ENCODE results near the gene MAPK4. TPM values are rescaled to one million over a fixed set of nuclear protein-coding genes. Genes with fewer than 3 reads are reported as not detected.

The MAPK4 gene
- total RNA-seq, 1 experiment from 2014 or later: not detected

DNA sequence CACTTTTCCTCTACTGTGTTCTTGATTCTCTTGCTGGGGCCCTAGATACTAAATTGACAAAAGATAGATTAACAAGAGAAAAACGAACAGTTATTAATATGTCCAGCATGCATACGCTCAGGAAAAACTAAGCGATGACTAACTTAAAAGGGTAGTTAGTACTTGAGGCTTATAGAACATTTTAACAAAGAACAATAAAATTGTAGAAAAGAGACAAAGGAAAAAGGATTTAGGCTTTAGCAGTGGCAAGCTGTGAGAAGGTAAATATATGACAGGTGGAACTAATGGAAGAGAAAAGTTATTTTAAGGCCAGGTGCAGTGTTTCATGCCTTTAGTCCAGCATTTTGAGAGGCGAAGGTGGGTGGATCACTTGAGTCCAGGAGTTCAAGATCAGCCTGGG, 184.4 kb downstream of the MAPK4 start:
- Histone ChIP-seq H3K36me3 (no peaks in the 10 kb centered on the region), H3K27me3 (replicated peaks) (peaks cover 4% of the 10 kb centered on the region), H3K9me3 (replicated peaks) (no peaks in the 10 kb centered on the region), H3K4me1 (replicated peaks) (no peaks in the 10 kb centered on the region), H3K4me3 (no peak overlapping the region), H3K27ac (no peak overlapping the region)
- DNase-seq (ENCODE audit: low read depth in 1 of 2, low spot score in 2 of 2): no peak

DNA sequence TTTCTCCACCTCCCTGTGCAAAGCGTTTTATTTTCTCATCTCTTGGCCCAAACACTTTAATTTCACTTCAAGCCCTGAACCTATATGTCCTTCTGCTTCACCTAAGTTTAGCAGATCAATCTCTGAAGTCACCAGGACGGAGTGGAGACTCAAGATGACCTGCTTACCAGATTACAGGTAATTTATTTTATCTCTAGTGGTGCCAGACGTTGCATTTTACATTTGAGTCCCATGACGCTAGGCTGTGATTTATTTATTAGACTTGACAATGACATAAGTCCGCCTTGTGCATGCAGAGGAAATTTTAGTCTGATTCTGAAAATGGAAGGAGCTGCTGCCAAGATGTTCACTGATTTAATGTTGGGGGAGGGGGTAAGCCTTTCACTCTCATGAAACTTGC, 186.1 kb downstream of the MAPK4 start:
- Histone ChIP-seq H3K4me1 (replicated peaks) (no peaks in the 10 kb centered on the region), H3K36me3 (no peaks in the 10 kb centered on the region), H3K4me3 (no peak overlapping the region), H3K27me3 (replicated peaks) (peaks cover 8% of the 10 kb centered on the region), H3K9me3 (replicated peaks) (no peaks in the 10 kb centered on the region), H3K27ac (no peak overlapping the region)
- DNase-seq (ENCODE audit: low read depth in 1 of 2, low spot score in 2 of 2): no peak

DNA sequence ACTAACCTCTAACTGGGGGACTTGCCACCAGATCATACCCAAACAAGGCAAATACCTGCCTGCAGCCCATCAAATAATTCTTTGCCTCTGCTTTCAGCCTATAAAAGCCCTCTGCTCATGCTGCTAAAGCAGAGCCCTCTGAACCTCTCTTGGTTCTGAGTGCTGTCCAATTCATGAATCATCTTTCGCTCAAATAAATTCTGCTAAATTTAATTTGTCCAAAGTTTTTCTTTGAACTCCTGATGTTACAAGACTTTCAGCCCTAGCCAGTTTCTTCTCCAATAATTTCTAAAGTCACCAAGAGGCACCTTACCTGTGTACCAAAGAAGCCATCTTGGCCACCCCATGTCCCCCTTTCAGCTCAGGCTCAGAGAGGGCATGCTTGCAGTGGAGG, 188.0 kb downstream of the MAPK4 start:
- Histone ChIP-seq H3K27ac (no peak overlapping the region), H3K9me3 (replicated peaks) (no peaks in the 10 kb centered on the region), H3K4me1 (replicated peaks) (no peaks in the 10 kb centered on the region), H3K4me3 (no peak overlapping the region), H3K27me3 (replicated peaks) (peaks cover 5% of the 10 kb centered on the region; the same call in 1 of the 2 replicates), H3K36me3 (no peaks in the 10 kb centered on the region)
- DNase-seq (ENCODE audit: low read depth in 1 of 2, low spot score in 2 of 2): no peak

DNA sequence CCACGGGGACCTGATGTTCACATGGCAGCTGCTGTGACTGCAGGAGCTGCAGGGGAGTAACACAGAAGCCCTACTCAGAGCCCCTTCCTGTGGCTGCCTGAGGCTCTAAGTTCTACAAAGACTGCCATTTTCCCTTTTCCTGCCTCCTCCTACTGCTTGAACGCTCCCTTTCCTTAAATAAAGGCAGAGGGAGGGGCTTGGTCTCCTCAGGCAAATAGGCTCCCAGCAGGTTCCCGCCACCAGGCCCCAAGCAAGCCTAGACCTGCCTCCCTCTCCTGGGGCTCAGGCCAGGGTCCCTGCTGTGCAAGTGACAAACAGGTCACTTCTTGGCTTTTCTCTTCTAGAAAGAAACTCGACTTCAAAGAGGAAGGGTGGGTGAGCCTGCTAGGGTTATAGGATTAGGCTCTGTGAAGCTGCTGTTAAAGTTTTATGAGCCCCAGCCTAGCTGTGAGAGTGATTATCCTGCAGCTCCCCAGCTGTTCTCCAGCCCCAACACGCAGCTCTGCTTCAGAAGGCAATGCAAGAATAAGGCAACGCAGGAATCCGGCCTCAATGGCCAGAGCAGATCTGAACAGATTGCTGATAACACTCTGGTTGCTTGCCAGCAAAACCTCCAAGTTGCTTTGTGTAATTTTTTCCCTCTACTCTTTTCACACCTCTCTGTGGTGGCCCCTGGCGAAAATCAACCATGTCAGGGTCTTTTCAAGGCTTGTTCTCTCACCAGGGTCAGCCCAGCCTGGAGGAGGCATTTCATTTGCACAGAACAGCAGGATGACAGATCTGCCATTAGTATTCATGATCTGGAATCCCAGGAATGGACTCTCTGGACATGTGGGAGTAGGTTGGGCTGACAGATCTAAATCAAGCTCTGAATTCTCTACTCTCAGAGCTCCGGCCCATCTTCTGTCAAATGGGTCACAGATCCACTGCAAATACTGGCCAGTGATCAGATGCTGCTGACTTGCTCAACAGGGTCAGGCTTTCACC, 188.6 kb downstream of the MAPK4 start:
- Histone ChIP-seq H3K27me3 (replicated peaks) (peaks cover 4% of the 10 kb centered on the region; the same call in 1 of the 2 replicates), H3K9me3 (replicated peaks) (no peaks in the 10 kb centered on the region), H3K36me3 (no peaks in the 10 kb centered on the region), H3K4me3 (no peak overlapping the region), H3K4me1 (replicated peaks) (no peaks in the 10 kb centered on the region), H3K27ac (no peak overlapping the region)
- DNase-seq (ENCODE audit: low read depth in 1 of 2, low spot score in 2 of 2): no peak

DNA sequence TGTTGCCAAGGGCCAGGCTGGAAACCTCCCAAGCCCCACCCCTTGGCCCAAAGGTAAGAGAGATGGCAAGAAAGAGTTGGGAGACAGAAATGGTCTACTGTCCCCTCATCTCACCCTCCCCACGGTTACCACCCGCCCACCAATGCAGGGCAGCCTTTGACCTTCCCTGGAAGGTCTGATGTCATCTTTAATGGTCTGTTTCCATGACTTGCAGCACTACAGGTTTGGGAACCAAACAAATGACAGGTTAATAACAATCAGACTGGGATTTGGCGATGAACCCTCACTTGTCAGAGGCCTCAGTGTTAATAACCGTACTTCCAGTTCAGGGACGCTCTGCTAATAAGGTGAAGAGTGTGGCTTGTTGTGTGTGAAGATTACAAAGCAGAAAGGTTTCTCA, 189.5 kb downstream of the MAPK4 start:
- no peaks in the 10 kb centered on the region for H3K36me3 ChIP-seq
- DNase-seq (ENCODE audit: low read depth in 1 of 2, low spot score in 2 of 2): peak in 1 of 2 experiments; percentile 13
- no peaks in the 10 kb centered on the region for H3K4me1 ChIP-seq (replicated peaks)
- no peak overlapping the region for H3K4me3 ChIP-seq
- H3K9me3 ChIP-seq (replicated peaks): no peaks in the 10 kb centered on the region
- H3K27me3 ChIP-seq (replicated peaks): 0 out of 2 replicates have a peak, but pooled peaks cover 4% of the 10 kb centered on the region
- H3K27ac ChIP-seq: no peak overlapping the region

DNA sequence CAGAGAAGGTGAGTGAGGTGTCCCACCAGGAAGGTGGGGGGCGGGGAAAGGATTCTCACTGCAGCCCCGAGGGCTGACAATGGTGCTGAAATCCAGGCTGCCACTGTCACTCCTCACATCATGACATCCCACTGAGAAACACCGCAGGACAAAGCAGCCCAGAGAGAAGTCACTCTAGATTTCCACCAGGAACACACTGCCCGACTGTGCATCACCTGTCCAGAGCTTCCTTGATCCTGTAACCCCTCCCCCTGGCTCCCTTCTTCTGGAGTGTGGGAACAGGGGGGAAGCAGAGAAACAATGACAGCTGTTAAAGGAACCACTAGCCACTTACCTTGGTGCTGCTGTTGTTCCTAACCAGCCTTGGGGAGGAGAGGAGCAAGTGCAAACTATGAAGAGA, 190.1 kb downstream of the MAPK4 start:
- Histone ChIP-seq H3K27ac (no peak overlapping the region), H3K27me3 (replicated peaks) (0 out of 2 replicates have a peak, but pooled peaks cover 4% of the 10 kb centered on the region), H3K36me3 (no peaks in the 10 kb centered on the region), H3K4me1 (replicated peaks) (no peaks in the 10 kb centered on the region), H3K9me3 (replicated peaks) (no peaks in the 10 kb centered on the region), H3K4me3 (no peak overlapping the region)
- DNase-seq (ENCODE audit: low read depth in 1 of 2, low spot score in 2 of 2): peak in 1 of 2 experiments; percentile 19

DNA sequence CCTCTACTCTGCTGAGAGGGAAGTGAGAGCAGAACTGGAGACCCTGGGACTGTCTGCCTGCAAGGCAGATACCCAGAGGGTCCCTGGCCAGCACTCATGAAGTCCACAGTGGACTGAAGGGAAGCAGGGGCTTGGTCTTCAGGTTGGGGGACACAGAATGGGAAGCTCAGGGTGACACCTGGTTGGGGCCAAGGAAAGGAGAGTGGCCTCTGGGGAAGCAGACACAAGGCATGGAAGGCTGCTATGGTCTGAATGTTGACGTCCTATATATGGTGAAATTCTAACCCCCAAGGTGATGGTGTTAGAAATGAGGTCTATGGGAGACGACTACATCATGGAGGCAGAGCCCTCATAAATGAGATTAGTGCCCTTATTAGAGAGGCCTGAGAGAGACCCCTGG, 190.7 kb downstream of the MAPK4 start:
- H3K9me3 ChIP-seq (replicated peaks): no peaks in the 10 kb centered on the region
- no peak overlapping the region for H3K27ac ChIP-seq
- peak in 1 of 2 experiments; percentile 17 for DNase-seq (ENCODE audit: low read depth in 1 of 2, low spot score in 2 of 2)
- H3K36me3 ChIP-seq: no peaks in the 10 kb centered on the region
- no peaks in the 10 kb centered on the region for H3K4me1 ChIP-seq (replicated peaks)
- peaks cover 4% of the 10 kb centered on the region; the same call in 1 of the 2 replicates for H3K27me3 ChIP-seq (replicated peaks)
- no peak overlapping the region for H3K4me3 ChIP-seq

DNA sequence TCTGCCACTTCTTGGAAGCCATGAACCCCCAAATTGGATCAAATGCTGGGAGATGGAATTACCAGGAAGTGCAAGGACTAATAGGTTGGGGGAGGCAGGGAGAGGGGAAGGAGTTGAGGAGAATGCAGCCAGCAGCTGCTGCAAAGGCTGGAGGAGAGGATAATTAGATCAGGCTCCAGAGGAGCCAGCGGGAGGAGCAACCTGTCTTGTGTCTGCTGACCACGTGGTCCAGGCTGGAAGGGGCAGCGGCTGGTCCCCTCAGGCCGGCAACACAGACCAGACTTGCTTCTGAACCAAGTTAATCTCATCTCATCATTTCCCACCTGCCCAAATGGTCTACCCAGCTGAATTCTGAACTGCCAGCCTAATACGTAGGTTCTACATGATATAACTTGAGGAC, 191.6 kb downstream of the MAPK4 start:
- Histone ChIP-seq H3K4me3 (no peak overlapping the region), H3K36me3 (no peaks in the 10 kb centered on the region), H3K27me3 (replicated peaks) (peaks cover 4% of the 10 kb centered on the region; the same call in 1 of the 2 replicates), H3K27ac (no peak overlapping the region), H3K9me3 (replicated peaks) (no peaks in the 10 kb centered on the region), H3K4me1 (replicated peaks) (no peaks in the 10 kb centered on the region)
- peak in 1 of 2 experiments; percentile 12 for DNase-seq (ENCODE audit: low read depth in 1 of 2, low spot score in 2 of 2)

DNA sequence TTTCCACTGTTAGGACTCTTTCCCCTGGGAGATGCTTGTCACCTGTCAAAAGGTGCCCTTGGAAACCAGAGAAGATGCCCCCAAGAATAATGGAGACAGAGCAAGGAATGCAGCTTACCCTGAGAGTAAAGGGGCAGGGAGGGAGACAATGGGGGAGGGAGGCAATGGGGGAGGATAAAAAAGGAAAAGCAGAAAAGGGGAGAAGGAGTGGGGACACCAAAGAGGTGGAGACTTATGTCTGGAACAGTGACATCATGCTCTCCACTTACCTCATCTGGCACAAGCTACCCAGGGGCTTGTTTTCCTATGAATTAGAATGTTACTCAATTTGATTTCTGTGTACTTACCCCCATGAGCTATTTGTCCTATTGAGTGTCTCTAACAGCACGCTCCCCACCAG, 192.1 kb downstream of the MAPK4 start:
- Histone ChIP-seq H3K27me3 (replicated peaks) (peaks cover 4% of the 10 kb centered on the region; the same call in 1 of the 2 replicates), H3K4me3 (no peak overlapping the region), H3K27ac (no peak overlapping the region), H3K9me3 (replicated peaks) (no peaks in the 10 kb centered on the region), H3K4me1 (replicated peaks) (no peaks in the 10 kb centered on the region), H3K36me3 (no peaks in the 10 kb centered on the region)
- no peak for DNase-seq (ENCODE audit: low read depth in 1 of 2, low spot score in 2 of 2)

DNA sequence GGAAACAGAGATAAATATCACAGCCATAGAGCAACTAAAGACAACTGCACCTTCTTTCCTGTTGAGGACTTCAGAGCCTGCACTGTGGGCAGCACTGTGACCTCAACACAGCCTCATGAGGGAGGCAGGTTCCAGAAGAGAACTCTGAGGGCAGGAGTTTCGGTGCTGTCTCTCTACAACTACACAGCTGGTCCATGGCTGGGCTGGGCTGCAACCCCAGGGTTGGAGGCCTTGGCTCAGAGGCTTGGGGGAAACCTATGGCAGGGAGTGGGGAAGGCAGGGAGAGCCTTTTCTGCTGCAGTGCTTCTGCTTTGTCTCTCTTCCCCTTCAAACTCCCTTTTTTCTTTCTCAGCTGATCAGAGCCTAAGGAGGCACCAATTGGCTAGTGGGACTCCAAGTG, 193.4 kb downstream of the MAPK4 start:
- Histone ChIP-seq H3K27ac (no peak overlapping the region), H3K4me3 (no peak overlapping the region), H3K27me3 (replicated peaks) (peaks cover 4% of the 10 kb centered on the region; the same call in 1 of the 2 replicates)

DNA sequence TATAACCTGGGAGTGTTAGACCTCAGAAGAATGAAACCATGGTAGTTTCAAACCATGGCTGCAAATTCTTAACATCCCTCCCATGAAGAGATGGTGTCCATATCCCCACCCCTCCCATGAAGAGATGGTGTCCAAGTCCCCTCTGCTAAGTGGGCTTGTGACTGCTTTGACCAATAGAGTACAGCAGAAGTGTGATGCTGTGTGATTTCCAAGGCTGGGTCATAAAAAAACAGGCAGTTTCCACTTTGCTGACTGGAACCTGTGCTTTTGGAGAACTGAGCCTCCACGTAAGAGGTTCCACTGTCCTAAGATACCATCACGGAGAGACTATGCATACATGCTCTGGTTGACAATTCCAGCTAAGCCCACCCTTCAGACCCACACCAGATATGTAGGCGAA, 194.4 kb downstream of the MAPK4 start:
- Histone ChIP-seq H3K27me3 (replicated peaks) (peaks cover 4% of the 10 kb centered on the region; the same call in 1 of the 2 replicates), H3K4me1 (replicated peaks) (no peaks in the 10 kb centered on the region), H3K4me3 (no peak overlapping the region), H3K27ac (no peak overlapping the region), H3K36me3 (no peaks in the 10 kb centered on the region), H3K9me3 (replicated peaks) (no peaks in the 10 kb centered on the region)
- no peak for DNase-seq (ENCODE audit: low read depth in 1 of 2, low spot score in 2 of 2)

More for the DNA sequence above, 193.4 kb downstream of the MAPK4 start:
- H3K9me3 ChIP-seq (replicated peaks): no peaks in the 10 kb centered on the region
- no peaks in the 10 kb centered on the region for H3K36me3 ChIP-seq
- peak in 1 of 2 experiments; percentile 28 for DNase-seq (ENCODE audit: low read depth in 1 of 2, low spot score in 2 of 2)
- no peaks in the 10 kb centered on the region for H3K4me1 ChIP-seq (replicated peaks)

DNA sequence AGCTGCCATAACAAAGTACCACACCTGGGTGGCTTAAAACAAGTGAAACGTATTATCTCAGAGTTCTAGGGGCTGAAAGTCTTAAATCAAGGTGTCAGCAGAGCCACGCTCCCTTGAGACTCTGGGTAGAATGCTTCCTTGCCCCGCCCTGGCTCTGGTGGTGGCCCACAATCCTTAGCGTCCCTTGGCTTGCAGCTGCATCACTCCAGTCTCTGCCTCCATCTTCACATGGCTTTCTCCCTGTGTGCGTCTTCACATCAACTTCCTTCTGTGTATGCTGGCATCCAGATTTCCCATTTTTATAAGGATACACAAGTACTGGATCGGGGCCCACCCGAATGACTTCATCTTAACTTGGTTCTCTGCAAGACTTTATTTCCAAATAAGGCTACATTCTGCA, 197.5 kb downstream of the MAPK4 start:
- Histone ChIP-seq H3K27me3 (replicated peaks) (peaks cover 6% of the 10 kb centered on the region), H3K36me3 (no peaks in the 10 kb centered on the region), H3K27ac (no peak overlapping the region), H3K4me1 (replicated peaks) (no peaks in the 10 kb centered on the region), H3K9me3 (replicated peaks) (no peaks in the 10 kb centered on the region), H3K4me3 (no peak overlapping the region)
- peak in 1 of 2 experiments; percentile 25 for DNase-seq (ENCODE audit: low read depth in 1 of 2, low spot score in 2 of 2)

DNA sequence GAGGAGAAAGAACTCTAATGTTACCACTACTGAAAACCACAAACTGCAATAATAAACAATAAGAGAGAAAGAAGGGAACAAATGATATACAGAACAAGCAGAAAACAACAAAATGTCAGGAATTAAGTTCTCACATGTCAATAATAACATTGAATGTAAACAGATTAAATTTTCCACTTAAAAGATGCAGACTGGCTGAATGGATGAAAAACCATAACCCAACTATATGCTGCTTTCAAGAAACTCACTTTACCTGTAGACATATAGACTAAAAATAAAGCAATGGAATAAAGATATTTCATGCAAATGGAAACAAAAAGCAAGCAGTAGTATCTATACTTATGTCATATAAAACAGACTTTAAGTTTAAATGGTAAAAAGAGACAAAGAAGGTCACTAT, 209.6 kb downstream of the MAPK4 start:
- no peak overlapping the region for H3K4me3 ChIP-seq
- H3K27ac ChIP-seq: no peak overlapping the region
- DNase-seq (ENCODE audit: low read depth in 1 of 2, low spot score in 2 of 2): no peak
- no peaks in the 10 kb centered on the region for H3K4me1 ChIP-seq (replicated peaks)
- no peaks in the 10 kb centered on the region for H3K27me3 ChIP-seq (replicated peaks)
- no peaks in the 10 kb centered on the region for H3K36me3 ChIP-seq
- peaks cover 3% of the 10 kb centered on the region; the same call in 1 of the 2 replicates for H3K9me3 ChIP-seq (replicated peaks)

DNA sequence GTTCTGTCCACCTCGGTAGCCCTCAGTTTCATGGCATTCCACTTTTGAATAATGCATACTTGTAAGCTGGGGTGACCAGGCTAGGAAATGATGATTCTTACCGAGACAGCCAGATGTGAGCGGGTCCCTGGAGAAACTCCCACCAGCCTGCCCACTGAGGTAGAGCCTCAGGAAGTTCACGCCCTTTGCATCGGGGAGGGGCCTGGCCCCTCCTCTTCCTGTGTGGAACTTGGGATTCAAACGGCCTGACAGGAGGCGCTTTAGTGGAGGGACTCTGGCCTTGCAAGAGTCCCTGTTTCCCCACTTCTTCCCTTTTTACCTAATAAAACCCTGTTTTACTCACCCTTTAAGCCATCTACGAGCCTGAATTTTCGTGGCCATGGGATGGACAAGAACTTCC, 215.3 kb downstream of the MAPK4 start:
- no peaks in the 10 kb centered on the region for H3K4me1 ChIP-seq (replicated peaks)
- DNase-seq (ENCODE audit: low read depth in 1 of 2, low spot score in 2 of 2): no peak

More for the DNA sequence above, 215.3 kb downstream of the MAPK4 start:
- Histone ChIP-seq H3K4me3 (no peak overlapping the region), H3K36me3 (no peaks in the 10 kb centered on the region), H3K27me3 (replicated peaks) (no peaks in the 10 kb centered on the region), H3K27ac (no peak overlapping the region), H3K9me3 (replicated peaks) (no peaks in the 10 kb centered on the region)

All from SJSA1 (cell line).